ENCODE data around the gene TNRC18. TPM values are rescaled to one million over a fixed set of nuclear protein-coding genes. Genes with fewer than 3 reads are reported as not detected.
"Not testable (repeated sequence)": the region's sequence is repeated elsewhere in the genome, so short reads cannot be mapped to it uniquely, and the experiment has no call there.

The TNRC18 gene
- total and polyA plus RNA-seq, 7 donors = 5.9 to 27.9 (median 18.5) TPM

GRCh38 chr7:5291301-5291700 lies 132.3 kb downstream of the TNRC18 start:
- intact Hi-C loops (cut with DNase I) = no loop called here
- DNase-seq = no peak
- TF ChIP-seq, protein P1, sequence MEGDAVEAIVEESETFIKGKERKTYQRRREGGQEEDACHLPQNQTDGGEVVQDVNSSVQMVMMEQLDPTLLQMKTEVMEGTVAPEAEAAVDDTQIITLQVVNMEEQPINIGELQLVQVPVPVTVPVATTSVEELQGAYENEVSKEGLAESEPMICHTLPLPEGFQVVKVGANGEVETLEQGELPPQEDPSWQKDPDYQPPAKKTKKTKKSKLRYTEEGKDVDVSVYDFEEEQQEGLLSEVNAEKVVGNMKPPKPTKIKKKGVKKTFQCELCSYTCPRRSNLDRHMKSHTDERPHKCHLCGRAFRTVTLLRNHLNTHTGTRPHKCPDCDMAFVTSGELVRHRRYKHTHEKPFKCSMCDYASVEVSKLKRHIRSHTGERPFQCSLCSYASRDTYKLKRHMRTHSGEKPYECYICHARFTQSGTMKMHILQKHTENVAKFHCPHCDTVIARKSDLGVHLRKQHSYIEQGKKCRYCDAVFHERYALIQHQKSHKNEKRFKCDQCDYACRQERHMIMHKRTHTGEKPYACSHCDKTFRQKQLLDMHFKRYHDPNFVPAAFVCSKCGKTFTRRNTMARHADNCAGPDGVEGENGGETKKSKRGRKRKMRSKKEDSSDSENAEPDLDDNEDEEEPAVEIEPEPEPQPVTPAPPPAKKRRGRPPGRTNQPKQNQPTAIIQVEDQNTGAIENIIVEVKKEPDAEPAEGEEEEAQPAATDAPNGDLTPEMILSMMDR (IDR thresholded peaks at IDR 0.05) = no peak
- H3K27me3 ChIP-seq (ENCODE audit: insufficient read depth in 3 of 3, low read length in 2 of 3) = peaks cover 0 to 7% (median 3%) of the 10 kb centered on the region in 3 donors
- WGBS, 3 donors = 87 to 91% (median 90%) methylated on average over 8 of the region's 8 CpGs
- no peaks in the 10 kb centered on the region for H3K4me1 ChIP-seq
- H3K27ac ChIP-seq = no peak overlapping the region
- no peak for ATAC-seq
- no peaks in the 10 kb centered on the region for H3K9me3 ChIP-seq
- no peaks in the 10 kb centered on the region for H3K36me3 ChIP-seq (ENCODE audit: insufficient read depth in 1 of 2, low read depth in 1 of 2)
- H3K4me3 ChIP-seq = no peak overlapping the region

DNA sequence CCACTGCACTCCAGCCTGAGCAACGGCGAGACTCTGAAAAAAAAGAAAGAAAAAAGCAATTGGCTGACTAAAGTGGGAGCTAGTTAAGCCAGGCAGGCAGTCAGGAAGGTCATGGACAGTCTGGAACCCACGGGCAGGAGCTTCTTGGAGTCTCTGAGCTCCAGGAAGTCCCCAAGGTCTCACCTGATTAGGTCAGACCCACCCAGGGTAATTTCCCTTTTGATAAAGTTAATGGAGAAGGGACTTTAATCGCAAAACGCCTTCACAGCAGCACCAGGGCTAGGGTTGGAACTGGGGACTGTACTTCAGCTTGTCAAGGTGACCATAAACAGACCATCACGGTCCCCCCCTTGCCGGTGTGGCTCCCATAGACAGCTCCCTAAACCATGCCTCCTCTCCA lies 134.3 kb downstream of the TNRC18 start:
- WGBS, 3 donors = 76 to 81% (median 76%) methylated on average over 7 of the region's 7 CpGs
- H3K4me3 ChIP-seq = no peak overlapping the region

DNA sequence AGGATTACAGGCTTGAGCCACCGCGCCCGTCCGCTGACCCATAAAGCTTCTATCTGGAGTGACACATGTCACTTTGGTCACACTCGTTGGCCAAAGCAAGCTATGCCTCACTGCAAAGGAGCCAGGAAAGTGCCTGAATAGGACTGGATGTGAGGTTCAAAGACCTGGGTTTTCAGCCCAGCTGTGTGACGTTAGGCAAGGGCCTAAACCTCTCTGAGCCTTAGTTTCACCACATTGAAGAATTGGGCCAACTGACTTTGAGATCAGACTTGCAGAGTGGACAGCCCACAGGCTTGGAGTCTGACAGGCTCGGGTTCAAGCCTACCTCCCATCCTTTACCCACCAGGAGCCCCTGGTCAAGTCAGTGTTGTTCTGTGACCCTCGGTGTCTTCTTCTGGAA lies 135.1 kb downstream of the TNRC18 start:
- WGBS, 3 donors = 91 to 92% (median 91%) methylated on average over 8 of the region's 8 CpGs
- H3K27me3 ChIP-seq (ENCODE audit: insufficient read depth in 3 of 3, low read length in 2 of 3); H3K9me3 ChIP-seq; ATAC-seq; H3K4me3 ChIP-seq; H3K27ac ChIP-seq; intact Hi-C loops (cut with DNase I); H3K4me1 ChIP-seq; DNase-seq; H3K36me3 ChIP-seq (ENCODE audit: insufficient read depth in 1 of 2, low read depth in 1 of 2): not testable (repeated sequence)

More for the DNA sequence above, 134.3 kb downstream of the TNRC18 start:
- DNase-seq = no peak
- no peaks in the 10 kb centered on the region for H3K9me3 ChIP-seq
- H3K27ac ChIP-seq = no peak overlapping the region
- TF ChIP-seq, protein P1 (IDR thresholded peaks at IDR 0.05) = no peak
- no peaks in the 10 kb centered on the region for H3K36me3 ChIP-seq (ENCODE audit: insufficient read depth in 1 of 2, low read depth in 1 of 2)
- peaks cover 0 to 3% (median 0%) of the 10 kb centered on the region in 3 donors for H3K27me3 ChIP-seq (ENCODE audit: insufficient read depth in 3 of 3, low read length in 2 of 3)
- no peak for ATAC-seq
- intact Hi-C loops (cut with DNase I) = no loop called here
- no peaks in the 10 kb centered on the region for H3K4me1 ChIP-seq

- TF ChIP-seq, protein P1 (IDR thresholded peaks at IDR 0.05) = no peak
- no peak for DNase-seq
- no peak for ATAC-seq
- Histone ChIP-seq H3K4me1 (no peaks in the 10 kb centered on the region), H3K9me3 (no peaks in the 10 kb centered on the region), H3K36me3 (ENCODE audit: insufficient read depth in 1 of 2, low read depth in 1 of 2) (no peaks in the 10 kb centered on the region), H3K27ac (no peak overlapping the region), H3K27me3 (ENCODE audit: insufficient read depth in 3 of 3, low read length in 2 of 3) (peaks cover 0 to 5% (median 4%) of the 10 kb centered on the region in 3 donors), H3K4me3 (no peak overlapping the region)
- WGBS, 3 donors = 92 to 95% (median 92%) methylated on average over 16 to 19 of the region's 19 CpGs
- intact Hi-C loops (cut with DNase I) = no loop called here
Measured at GRCh38 chr7:5287802-5288201, 135.8 kb downstream of the TNRC18 start.

- intact Hi-C loops (cut with DNase I); DNase-seq; H3K27me3 ChIP-seq (ENCODE audit: insufficient read depth in 3 of 3, low read length in 2 of 3); ATAC-seq; H3K9me3 ChIP-seq; H3K4me1 ChIP-seq; H3K4me3 ChIP-seq; H3K27ac ChIP-seq; H3K36me3 ChIP-seq (ENCODE audit: insufficient read depth in 1 of 2, low read depth in 1 of 2): not testable (repeated sequence)
- 82 to 86% (median 85%) methylated on average over 5 of the region's 5 CpGs for WGBS, 3 donors
Measured at GRCh38 chr7:5287373-5287772, 136.3 kb downstream of the TNRC18 start.

- Histone ChIP-seq H3K4me3 (no peak overlapping the region), H3K27me3 (ENCODE audit: insufficient read depth in 3 of 3, low read length in 2 of 3) (peaks cover 0 to 5% (median 4%) of the 10 kb centered on the region in 3 donors), H3K27ac (no peak overlapping the region), H3K4me1 (no peaks in the 10 kb centered on the region), H3K36me3 (ENCODE audit: insufficient read depth in 1 of 2, low read depth in 1 of 2) (no peaks in the 10 kb centered on the region), H3K9me3 (no peaks in the 10 kb centered on the region)
- TF ChIP-seq, protein P1 (IDR thresholded peaks at IDR 0.05) = no peak
- intact Hi-C loops (cut with DNase I) = no loop called here
- DNase-seq (no peak), ATAC-seq (no peak)
- WGBS, 3 donors = 88 to 93% (median 91%) methylated on average over 9 of the region's 9 CpGs
Measured at GRCh38 chr7:5286933-5287332, 136.7 kb downstream of the TNRC18 start.

Data from psoas muscle (tissue), 8 donors.